ENCODE data around the gene TSPAN18.

DNA sequence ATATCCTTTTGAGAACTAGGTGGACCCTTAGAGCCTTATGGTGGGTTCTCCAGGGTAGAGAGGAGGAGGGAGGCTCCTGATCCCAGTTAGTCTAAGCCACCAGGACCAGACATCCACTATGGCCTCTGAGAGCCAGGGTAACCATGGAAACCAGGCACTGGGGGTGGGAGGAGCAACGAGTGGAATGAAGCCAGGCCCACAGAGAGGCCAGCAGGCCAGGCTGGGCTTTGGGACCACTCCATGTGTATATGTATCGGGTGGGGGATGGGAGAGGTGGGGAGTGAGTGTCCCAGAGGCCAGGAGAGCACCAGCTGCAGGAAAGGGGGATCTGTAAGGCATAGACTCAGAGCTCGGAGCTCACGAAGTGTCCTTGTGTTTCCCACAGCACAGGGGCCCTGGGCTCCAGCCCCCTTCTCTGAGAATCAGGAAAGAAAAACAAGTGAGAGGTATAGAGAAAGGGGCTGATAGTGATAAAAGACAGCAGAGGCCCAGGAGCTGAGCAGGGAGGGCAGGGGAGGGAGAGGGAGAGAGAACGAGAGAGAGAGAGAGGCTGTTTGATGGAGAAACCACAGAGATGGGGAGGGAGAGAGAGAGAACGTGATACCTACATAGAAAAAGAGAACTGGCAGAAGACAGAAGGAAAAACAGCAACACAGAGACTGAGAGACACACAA, 15.5 kb upstream of the TSPAN18 start:
- TF ChIP-seq, protein P1, sequence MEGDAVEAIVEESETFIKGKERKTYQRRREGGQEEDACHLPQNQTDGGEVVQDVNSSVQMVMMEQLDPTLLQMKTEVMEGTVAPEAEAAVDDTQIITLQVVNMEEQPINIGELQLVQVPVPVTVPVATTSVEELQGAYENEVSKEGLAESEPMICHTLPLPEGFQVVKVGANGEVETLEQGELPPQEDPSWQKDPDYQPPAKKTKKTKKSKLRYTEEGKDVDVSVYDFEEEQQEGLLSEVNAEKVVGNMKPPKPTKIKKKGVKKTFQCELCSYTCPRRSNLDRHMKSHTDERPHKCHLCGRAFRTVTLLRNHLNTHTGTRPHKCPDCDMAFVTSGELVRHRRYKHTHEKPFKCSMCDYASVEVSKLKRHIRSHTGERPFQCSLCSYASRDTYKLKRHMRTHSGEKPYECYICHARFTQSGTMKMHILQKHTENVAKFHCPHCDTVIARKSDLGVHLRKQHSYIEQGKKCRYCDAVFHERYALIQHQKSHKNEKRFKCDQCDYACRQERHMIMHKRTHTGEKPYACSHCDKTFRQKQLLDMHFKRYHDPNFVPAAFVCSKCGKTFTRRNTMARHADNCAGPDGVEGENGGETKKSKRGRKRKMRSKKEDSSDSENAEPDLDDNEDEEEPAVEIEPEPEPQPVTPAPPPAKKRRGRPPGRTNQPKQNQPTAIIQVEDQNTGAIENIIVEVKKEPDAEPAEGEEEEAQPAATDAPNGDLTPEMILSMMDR (IDR thresholded peaks at IDR 0.05; ENCODE audit: low read length): no peak
- TF ChIP-seq EZH2 (optimal IDR thresholded peaks at IDR 0.05; ENCODE audit: low read depth, low read length) (no peak), EZH2phosphoT487 (IDR thresholded peaks at IDR 0.05; ENCODE audit: low read length) (no peak)
